GM11168 (cell line): ENCODE data around the gene GAB1.

Experiments used
- in situ Hi-C: fragments of 300-500 bp; cut with MboI; formaldehyde crosslinking; loops from one replicate; pipeline ENCODE4 v1.12.0; 2022; ENCODE audit warnings: low sequenced_read_pairs; ENCODE audit not compliant: unreplicated experiment

The GAB1 gene

GRCh38 chr4:143407474-143407873 is 70.8 kb downstream of the GAB1 start:
- in situ Hi-C loops: no loop called here

DNA sequence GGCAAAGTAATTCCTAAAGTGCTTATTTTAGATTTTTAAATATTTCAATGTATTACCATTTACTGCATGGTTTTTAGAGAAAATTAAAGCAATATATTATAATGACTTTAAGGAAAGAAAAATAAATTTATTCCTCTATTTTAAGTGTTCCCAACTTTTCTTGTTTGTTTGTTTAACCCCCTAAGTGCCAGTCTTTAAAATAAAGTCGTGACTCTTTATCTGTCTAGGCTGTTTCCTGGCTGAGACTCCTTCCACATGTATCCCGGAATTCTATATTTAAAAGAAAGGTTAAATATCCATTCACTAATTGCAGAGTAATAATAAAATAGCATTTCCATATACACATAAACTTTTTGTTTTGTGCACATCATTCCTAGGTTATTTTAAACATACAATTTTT is 71.2 kb downstream of the GAB1 start:
- in situ Hi-C loops: no loop called here

- in situ Hi-C loops: no loop called here
These were observed 73.3 kb downstream of the GAB1 start for GRCh38 chr4:143410015-143410414.

DNA sequence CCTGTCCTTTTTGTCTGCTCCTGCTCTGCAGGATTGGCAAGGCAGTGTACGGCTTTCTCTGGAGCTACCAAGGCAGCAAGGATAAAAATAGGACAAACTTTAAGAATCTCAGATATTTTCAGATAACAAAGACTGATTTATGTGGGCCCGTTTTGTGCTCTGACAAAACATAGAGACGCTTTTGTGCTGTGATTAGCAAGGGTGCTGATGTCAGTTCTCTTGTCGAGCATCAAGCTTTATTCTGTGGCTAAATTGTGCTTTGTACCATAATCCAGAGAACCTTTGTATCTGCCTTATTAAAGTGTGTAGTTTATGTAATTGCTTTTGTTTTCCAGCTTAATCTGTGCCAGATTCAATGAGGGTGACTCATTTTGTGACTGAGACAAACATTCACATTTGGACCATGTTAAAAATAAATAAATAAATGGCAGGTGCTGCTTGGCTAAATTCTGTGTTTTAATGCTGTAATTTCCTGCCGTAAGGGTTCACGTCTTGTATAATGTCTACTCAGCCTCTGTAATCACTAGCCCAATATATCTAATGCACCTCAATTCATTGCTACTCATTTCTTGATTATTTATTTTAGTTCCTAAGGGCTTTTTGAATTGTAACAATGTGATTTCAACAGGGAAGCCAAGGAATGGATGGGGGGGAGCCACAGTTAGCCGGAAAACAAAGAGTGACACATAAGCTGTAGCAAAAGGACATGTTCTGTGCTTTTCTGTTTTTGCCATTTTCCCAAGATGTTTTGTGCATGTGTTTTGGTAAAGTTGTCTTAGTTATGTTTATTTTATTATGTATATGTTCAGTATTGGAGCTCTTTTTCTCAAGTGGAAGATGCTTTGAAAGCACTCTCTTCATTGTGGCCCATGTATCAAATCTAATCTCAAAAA is 75.1 kb downstream of the GAB1 start:
- in situ Hi-C loops: no loop called here

DNA sequence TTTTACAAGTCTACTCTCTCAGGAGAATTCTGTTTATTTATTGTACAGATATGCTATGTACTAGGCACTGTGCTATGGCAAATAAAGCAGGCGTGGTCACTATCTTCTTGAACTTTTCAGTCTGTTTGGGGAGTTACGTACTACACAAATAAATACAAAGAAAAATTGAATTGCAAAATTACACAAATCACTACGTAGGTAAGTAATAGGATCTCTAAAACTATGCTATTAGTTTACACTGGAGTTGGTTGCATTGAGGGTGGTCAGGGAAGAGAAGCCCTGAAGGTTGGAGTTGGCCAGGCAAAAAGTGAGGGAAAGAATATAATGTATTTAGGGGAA is 75.7 kb downstream of the GAB1 start:
- in situ Hi-C loops: no loop called here

- in situ Hi-C loops: no loop called here
These were observed 81.2 kb downstream of the GAB1 start for GRCh38 chr4:143417679-143418403.

GRCh38 chr4:143420227-143420626 is 83.6 kb downstream of the GAB1 start:
- in situ Hi-C loops: no loop called here

- in situ Hi-C loops: no loop called here
These were observed 84.9 kb downstream of the GAB1 start for GRCh38 chr4:143421609-143422008.

DNA sequence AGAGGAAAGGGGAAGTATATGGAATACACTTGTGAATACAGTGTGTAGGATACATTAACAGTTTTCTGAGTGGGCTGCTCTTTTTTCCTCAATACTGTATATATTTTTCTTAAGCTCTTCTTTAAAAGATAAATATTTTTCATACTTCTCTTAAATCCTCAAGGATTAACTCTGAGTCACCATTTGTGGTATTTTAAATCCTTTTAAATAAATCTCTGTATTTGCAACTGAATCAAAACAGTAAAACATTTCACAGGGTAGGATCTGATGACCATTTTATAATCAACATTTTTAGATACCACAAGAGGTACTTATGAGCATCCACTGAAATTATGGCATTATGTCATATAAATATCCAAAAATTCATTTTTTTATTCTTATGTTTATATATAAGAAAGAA is 87.6 kb downstream of the GAB1 start:
- in situ Hi-C loops: no loop called here

DNA sequence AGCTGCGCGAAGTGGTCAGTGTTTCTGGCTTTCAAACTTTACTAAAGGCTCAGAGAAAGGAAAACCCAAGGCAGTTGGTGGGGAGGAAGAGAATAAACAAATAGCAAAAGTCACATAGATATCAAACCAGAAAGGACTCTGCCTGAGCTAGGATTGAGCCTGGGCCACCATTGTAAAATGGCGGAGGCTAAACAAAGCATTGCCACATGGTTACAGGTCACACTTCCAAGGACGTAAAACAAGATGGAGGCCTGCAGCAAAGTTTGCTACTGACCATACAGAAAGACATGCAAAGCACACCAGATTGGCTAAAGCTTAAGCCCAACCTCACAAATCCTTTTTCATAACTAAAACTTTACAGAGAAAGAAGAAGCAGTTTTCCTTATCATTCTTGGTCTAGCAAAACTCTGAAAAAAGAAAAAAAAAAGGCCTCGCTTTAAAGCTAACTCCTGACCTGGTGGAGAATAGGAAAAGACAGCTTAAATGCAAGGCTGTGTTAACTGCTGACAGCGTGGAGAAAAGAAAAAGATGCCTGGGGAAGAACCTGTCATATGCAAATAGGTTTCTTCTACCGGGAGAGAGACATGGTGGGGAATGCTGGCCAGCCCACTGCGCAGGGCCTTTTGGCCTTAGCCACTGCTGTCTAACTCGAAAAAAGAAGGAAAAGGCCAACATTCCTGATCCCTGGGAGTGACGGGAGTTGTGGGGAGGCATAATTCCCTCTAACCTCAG is 95.0 kb downstream of the GAB1 start:
- in situ Hi-C loops: no loop called here

- in situ Hi-C loops: no loop called here
These were observed 95.5 kb downstream of the GAB1 start for GRCh38 chr4:143432258-143432591.

- in situ Hi-C loops: no loop called here
These were observed 96.6 kb downstream of the GAB1 start for GRCh38 chr4:143433231-143433630.

GRCh38 chr4:143435955-143436354 is 99.3 kb downstream of the GAB1 start:
- in situ Hi-C loops: no loop called here

GRCh38 chr4:143437476-143437875 is 100.8 kb downstream of the GAB1 start:
- in situ Hi-C loops: no loop called here

DNA sequence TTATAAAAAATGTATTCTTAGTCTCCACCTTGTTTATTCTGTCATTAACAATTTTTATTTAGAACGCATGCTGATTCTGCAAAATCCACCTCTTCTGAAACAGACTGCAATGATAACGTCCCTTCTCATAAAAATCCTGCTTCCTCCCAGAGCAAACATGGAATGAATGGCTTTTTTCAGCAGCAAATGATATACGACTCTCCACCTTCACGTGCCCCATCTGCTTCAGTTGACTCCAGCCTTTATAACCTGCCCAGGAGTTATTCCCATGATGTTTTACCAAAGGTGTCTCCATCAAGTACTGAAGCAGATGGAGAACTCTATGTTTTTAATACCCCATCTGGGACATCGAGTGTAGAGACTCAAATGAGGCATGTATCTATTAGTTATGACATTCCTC is 101.3 kb downstream of the GAB1 start:
- in situ Hi-C loops: no loop called here

- in situ Hi-C loops: no loop called here
These were observed 102.0 kb downstream of the GAB1 start for GRCh38 chr4:143438710-143439109.

DNA sequence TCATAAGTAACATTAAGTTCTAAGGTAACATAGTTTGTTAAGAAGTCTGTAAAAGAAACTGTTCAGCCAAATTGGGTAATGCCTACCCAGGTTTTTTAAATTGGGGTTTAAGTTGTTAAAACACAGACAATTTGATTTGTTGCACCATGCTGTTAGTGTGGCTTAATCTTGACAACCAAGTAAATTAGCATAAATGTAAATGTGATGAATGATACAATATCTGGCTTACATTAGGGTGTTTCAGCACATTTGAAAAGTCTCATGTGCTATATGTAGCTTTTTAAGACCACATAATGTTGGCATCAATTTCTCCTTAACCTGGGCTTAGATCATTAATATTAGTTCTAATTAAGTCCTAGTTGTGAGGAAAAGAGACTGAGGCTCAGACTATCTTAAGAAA is 104.4 kb downstream of the GAB1 start:
- in situ Hi-C loops: no loop called here

DNA sequence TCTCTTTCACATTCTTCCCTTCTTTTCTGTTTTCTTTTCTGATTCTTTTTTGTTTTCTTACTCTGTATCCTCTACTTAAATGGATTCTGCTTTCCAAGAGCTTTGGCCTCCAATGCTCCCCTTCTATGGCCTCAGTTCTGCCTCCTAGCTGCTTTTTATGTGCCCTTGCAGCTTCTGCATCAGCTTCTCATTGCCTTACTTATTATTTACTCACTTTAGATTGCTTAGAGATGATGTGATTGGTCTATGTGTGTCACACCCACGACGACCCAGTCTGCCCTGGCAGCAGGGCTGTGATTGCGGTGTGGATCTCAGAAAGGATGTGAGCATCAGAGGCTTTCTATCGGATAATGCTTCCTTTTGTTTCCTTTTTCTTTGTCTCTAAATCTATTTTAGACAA is 105.0 kb downstream of the GAB1 start:
- in situ Hi-C loops: no loop called here

- in situ Hi-C loops: no loop called here
These were observed 107.1 kb downstream of the GAB1 start for GRCh38 chr4:143443728-143444127.

GRCh38 chr4:143451186-143451585 is 114.5 kb downstream of the GAB1 start:
- in situ Hi-C loops: no loop called here

- in situ Hi-C loops: no loop called here
These were observed 118.5 kb downstream of the GAB1 start for GRCh38 chr4:143455211-143455610.
